Dedifferentiated amniotic fluid mesenchymal stem cell (primary cell): ENCODE data around the gene SLC7A8.

Source experiments
- DNase-seq: peaks from one replicate; pipeline ENCODE4 v3.0.0-alpha.2; 2016; ENCODE audit errors: extremely low spot score

Gene SLC7A8

GRCh38 chr14:23094666-23095195 lies 88.7 kb downstream of the SLC7A8 start, which contains the start of gene ACIN1:
Gene ACIN1 (minus strand): TSS chr14:23095136. CDS start chr14:23095112, 24 bp downstream.
- DNase-seq: peak; percentile 76

DNA sequence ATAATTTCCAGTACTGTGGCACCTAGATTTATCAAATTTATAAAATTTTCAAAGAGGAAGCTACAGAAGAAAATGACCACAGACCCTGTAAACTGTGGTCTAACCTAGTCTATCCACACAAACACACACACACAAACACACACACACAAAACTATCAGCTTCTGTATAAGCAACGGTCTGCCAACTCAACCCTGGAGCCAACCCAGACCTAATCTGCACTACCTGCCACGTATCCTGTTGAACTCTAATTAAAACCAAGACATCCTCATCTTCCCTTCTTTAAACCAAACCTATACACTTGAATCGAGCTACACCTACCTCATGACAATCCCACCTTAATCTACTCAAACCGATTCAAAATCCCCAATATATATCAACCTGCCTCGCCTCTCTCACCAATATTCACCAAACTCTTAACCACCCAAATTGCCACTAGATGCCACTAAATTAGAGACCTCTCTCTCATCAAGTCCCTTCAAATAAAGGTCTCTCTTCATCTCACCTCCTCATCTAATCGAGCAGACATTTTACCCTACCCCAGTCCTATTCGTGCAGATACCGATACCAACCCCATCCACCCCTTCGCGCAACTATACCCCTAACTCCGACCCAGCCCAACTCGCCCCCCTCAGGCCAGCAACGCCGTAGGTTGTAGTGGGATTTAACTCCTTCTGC lies 89.3 kb downstream of the SLC7A8 start:
- DNase-seq: no peak

GRCh38 chr14:23093526-23093925 lies 89.9 kb downstream of the SLC7A8 start:
- DNase-seq: no peak

DNA sequence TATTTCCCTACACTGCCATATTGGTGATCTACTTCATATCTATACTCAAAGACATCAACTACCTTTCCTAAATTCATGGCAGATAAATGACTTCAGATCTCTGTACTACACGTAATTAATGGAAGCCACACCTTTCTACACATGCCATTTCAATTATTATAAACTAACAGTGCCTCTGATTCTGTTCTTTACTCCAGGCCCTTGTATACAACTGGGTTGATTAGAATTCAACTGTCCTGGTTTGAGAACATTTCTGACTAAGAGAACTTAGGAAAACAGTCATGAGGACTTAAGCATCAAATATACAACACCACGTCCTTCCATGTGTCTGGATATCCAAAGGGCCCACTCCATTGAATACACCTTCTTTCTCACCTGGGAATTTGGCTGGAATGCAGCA lies 90.4 kb downstream of the SLC7A8 start:
- DNase-seq: no peak

GRCh38 chr14:23091294-23092225 lies 91.9 kb downstream of the SLC7A8 start:
- DNase-seq: no peak

GRCh38 chr14:23090254-23090636 lies 93.2 kb downstream of the SLC7A8 start:
- DNase-seq: no peak

- DNase-seq: no peak
Observed at GRCh38 chr14:23089498-23090253, 93.8 kb downstream of the SLC7A8 start.

DNA sequence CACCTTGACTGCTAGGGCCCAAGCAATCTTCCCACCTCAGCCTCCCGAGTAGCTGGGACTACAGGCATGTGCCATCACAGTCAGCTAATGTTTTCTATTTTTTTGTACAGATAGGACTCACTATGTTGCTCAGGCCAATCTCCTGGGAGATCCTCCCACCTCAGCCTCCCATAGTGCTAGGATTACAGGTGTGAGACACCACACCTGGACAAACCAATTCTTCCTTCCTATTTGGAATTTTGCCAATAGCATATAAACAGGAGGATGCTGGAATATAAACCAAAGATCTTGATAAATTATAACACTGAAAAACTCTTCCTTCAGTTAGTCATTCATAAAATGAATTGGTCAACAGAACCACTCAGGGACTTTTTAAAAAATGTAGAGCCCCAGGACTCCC lies 96.9 kb downstream of the SLC7A8 start:
- no peak for DNase-seq

DNA sequence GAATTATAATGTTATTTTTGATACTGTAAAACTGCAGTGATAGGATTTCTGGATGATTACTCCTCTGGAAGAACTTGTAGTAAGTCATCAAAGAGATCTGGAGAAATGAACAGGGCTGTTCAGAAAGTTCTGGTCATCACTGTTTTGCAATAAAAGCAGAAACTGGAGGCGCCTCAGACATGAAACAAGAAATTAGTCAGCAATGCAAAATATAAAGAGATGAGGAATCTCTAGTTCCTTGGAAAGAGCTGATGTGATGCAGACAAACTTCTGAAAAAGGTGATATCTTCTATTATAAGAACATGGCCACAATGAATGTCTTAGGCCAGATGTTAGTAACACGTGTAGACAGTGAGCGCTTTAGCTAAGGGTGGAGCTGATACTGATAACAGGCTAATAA lies 98.0 kb downstream of the SLC7A8 start:
- DNase-seq: no peak

- no peak for DNase-seq
Observed at GRCh38 chr14:23080474-23080873, 103.0 kb downstream of the SLC7A8 start.

DNA sequence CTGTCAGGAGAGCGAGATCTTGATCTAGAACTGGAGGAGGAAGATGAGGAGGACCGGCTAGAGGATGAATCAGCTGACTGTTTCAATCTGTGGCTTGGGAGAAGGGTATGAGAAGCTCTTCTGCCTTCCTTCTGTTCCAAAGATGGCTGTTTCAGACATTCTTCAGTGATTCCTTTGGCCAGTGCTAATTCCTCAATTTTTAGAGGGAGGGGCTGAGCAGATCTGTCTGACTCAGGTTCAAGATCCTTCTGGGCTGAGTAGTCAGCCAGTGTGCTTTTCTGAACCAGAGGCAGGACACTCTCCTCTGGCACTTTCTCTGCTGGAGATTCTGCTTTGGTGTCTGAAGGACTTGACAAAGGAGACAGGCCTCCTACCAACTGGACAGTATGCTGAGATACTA lies 103.7 kb downstream of the SLC7A8 start:
- no peak for DNase-seq

- peak; percentile 84 for DNase-seq
Observed at GRCh38 chr14:23078692-23079116, 104.8 kb downstream of the SLC7A8 start.

DNA sequence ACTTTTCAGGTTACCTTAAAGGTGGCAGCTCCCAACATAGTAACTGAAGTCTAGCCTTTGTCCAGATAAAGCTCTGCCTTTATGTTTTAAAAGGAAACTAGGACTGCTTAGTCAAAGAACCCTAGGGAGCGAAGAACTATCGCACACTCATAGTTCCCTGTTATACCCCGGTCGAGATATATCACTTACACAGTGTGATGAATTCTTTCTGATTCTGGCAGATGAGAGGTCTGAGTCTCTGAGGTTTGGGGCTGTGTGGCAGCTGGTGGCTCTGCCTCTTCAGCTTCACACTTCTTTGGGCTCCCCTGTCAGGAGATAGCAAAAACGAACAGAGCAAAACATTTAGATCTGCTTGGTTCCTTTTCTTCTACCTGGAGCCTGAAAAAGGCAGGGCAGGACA lies 105.5 kb downstream of the SLC7A8 start:
- no peak for DNase-seq

GRCh38 chr14:23076785-23077408 lies 106.6 kb downstream of the SLC7A8 start:
- DNase-seq: peak; percentile 35
